GF-D8 (cell line): ENCODE measurements around the gene CACNB4.
A peak's percentile ranks its signal among the peaks of the same experiment; 100 is the strongest.
"Not testable (repeated sequence)": the region's sequence is repeated elsewhere in the genome, so short reads cannot be mapped to it uniquely, and the experiment has no call there.

Source experiments
- DNase-seq: peaks from one replicate; lab custom pipeline; 2025; lab: John Stamatoyannopoulos, UW

CACNB4 gene

GRCh38 chr2:152019732-152020131 lies 79.1 kb downstream of the CACNB4 start:
- DNase-seq: no peak

DNA sequence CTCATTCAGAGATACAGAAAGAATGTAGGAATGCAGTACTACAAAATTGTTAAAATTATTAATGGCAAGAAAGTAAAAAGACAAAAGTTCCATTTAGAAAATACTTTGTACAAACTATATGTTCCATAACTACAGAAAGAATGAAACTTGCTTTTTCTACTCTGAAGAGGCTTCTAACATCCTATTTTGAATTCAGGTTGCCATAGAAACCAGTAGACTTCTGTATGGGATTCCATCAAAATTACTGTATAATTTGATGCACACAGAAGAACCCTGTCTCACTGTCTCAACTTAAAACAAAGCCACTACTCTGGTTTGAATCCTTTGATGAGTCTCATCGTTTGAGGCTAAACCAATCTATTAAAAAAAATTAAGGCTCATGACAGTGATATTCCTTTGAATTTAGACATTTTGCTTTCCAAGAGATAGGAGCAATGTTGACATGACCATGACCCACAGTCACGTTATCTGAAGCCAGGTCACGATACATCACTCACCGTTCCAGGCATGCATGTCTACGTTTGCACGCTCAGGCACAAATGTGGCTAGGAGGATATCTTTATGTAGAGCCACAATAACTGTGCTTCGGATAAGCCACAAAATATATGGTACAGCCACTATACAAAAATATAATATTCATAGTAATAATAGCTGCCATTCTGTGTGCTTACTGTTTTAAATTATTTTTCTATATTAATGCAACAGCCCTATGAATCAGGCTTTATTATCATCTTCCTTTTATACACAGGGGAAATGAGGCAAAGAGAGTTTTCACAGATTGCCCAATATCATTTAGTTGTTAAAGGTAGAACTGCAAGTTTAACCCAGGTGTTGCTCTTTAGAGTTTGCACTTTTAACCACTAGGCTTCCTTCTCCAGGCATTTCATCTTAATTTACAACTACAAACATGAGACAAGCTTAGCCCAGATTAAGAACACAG lies 82.4 kb downstream of the CACNB4 start:
- DNase-seq: no peak

DNA sequence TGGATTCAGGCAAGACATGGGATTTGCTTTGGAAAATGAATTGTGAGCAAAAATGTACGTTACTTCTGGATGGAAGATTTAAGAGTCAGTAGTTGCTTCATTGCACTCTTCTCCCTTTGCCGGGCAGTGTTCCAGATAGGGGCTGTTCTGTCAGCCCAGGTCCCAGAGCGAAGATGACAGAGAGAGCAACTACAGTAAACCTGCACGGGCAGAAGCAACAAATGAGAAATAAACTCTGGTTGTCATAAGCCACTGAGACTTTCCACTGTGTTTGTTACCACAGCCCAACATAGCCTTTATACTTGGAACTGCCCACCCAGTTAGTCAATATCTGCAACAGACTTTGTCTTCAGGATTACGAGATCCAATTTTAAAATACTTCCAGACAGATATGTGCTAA lies 83.3 kb downstream of the CACNB4 start:
- no peak for DNase-seq

DNA sequence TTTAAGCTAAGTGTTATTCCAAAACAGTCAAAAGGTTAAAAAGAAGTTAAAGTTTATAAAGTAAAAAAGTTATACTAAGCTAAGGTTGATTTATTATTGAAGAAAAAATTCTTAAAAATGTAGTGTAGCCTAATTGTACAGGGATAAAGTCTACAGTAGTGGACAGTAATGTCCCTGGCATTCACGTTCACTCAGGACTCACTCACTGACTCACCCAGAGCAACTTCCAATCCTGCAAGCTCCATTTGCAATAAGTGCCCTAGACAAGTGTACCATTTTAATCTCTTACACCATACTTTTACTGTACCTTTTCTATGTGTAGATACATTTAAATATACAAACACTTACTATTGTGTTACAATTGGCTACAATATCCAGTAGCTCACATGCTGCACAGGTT lies 86.1 kb downstream of the CACNB4 start:
- no peak for DNase-seq

- no peak for DNase-seq
These were observed 87.1 kb downstream of the CACNB4 start for GRCh38 chr2:152011724-152012123.

- DNase-seq: peak; percentile 52
These were observed 93.2 kb downstream of the CACNB4 start for GRCh38 chr2:152005607-152006006.

DNA sequence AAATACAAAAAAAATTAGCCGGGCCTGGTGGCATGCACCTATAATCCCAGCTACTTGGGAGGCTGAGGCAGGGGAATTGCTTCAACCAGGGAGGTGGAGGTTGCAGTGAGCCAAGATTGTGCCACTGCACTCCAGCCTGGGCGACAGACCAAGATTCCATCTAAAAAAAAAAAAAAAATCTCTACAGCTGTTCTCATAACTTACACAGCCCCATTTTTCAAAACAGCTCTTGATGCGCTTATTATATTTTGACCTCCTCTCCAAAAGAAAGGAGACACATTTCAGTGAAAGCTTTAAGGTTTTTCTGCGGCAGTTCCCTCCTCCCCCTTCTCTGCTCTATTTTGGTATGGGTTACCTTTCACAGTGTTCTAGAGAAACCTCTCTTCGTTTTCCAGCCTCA lies 95.6 kb downstream of the CACNB4 start:
- not testable (repeated sequence) for DNase-seq

DNA sequence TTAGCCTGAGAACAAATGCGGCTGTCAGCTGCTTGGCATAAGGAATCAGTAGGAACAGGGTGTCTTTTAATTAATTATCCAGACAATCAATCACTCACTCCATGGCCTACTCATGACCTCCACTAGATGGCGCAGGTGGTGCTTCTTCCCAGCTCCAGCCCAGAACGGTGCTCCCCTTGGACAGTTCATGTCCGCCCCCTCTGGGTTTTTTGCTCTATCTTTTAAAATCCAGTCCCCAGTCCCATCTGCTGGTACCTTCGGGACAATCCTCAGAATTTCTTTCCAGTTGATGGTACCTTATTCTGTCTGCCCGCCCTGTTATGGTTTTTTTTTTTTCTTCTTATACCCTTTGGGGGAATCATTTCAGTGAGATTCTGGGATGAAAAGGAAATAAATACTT lies 99.8 kb downstream of the CACNB4 start:
- DNase-seq: no peak

GRCh38 chr2:151996243-151997003 lies 102.4 kb downstream of the CACNB4 start:
- DNase-seq: no peak

- no peak for DNase-seq
These were observed 103.7 kb downstream of the CACNB4 start for GRCh38 chr2:151995161-151995557.

GRCh38 chr2:151994178-151994577 lies 104.7 kb downstream of the CACNB4 start:
- not testable (repeated sequence) for DNase-seq

DNA sequence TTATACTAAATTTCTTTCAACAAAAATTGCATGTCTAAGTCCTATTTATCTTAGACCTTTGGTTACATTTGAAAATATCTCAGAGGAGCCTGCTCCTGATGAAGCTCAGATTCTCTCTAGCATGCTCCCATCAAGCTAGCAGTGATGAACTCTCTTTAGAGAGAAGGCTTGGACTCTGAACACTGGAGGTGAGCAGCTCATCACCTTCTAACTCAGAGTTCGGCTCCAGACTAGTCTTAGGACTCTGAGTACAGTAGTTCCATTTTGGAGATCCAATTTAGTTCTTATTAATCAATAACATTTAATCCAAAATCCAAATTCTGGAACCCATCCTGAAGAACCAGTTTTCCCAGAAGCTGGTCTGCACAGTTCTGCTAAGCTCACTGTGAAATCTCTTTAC lies 107.8 kb downstream of the CACNB4 start:
- no peak for DNase-seq

GRCh38 chr2:151989378-151989777 lies 109.5 kb downstream of the CACNB4 start:
- no peak for DNase-seq

- no peak for DNase-seq
These were observed 111.4 kb downstream of the CACNB4 start for GRCh38 chr2:151987484-151987883.

DNA sequence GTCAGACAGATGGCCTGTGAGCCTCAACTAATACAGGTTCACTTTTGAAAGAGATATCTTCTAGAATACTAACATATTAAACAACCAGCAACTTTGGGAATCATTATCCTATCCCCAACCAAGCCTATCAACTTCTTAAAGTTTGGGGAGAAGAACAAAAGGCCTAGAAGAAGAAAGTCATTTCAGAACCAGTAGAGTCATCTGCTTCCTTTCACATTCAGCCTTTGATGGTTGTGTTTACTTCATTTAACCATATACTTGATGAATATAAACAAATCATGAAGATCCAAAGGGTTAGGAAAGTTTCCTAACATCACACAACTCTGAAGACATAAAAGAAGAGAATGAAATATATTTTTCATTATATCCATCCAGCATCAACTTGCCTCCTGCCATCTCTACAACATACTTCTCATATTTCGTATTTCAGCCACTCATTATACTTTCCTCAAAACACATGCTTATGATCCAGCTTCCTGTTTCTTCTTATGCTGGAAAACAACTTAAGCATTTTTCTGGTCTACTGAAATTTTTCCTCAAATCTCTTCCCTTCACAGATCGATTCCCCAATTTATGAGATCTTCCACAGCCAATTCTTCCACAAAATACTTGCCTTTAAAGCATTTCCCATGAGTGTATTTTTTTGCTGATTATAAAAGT lies 114.3 kb downstream of the CACNB4 start:
- no peak for DNase-seq

DNA sequence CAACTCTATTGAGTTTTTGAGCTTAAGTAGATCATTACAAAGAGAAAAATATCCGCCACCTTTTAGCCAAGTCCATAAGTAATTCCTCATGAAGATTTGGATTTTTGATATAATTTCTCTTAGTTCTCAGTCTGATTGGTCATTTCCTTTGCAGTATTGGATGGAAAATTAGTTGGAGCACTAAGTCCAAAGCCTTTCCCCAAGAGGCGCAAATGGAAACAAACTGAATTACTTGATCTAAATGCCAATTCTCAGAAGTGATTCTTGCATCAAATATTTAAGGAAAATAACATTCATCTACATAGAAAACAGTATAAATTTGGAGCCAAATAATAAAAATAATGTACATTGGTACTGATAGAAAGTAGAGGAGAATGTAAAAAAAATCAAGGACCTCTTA lies 115.6 kb downstream of the CACNB4 start:
- no peak for DNase-seq

GRCh38 chr2:151981886-151982285 lies 117.0 kb downstream of the CACNB4 start:
- DNase-seq: no peak

- no peak for DNase-seq
These were observed 119.2 kb downstream of the CACNB4 start for GRCh38 chr2:151979694-151980093.

- DNase-seq: no peak
These were observed 120.1 kb downstream of the CACNB4 start for GRCh38 chr2:151978709-151979108.

- DNase-seq: no peak
These were observed 121.2 kb downstream of the CACNB4 start for GRCh38 chr2:151977631-151978030.

DNA sequence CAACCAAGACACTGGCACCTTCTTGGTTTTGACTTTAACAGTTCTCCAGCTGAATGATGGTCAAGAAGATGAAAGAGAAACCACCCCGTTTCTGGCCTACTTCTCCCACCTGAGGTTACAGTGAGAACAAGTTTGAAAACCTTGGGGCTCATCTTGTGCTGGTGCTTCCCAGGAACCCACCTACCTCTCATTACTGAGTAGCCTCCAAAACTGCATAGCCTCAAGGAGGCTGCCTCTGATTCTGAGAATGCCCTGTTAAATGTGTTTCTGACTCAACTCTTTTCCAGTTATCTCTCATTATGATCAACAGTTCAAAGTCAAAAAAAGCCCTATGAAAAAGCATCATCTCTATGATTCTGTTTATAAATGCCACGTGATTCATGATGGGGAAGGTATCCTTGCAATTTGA lies 121.9 kb downstream of the CACNB4 start:
- DNase-seq: no peak
